K562 (cell line): Measurements from ENCODE around the gene MPDU1. TPM values are rescaled to one million over a fixed set of nuclear protein-coding genes. Genes with fewer than 3 reads are reported as not detected.

ENCODE experiments used
- CHD7 ChIP-seq: fragments of 200-600 bp; sonication (generic); IDR thresholded peaks from one replicate; pipeline ENCODE4 v1.6.1; 2012; ENCODE audit warnings: mild to moderate bottlenecking, low read depth, low read length, inconsistent platforms
- ZNF134 ChIP-seq: fragments of 250-450 bp; sonication (Bioruptor Pico); conservative IDR thresholded peaks from 2 replicates; pipeline ENCODE4 v1.4.0; 2020
- polyA plus RNA-seq, 8 experiments: library from polyadenylated mRNA; depleted of rRNA in 4 of 8; stranded (reverse) in 5 of 8; unstranded in 3 of 8; fragments of >200 nt; fragmentation: Nextera tagmentation in 2 of 8; fragmentation: Illumina TruSeq in 1 of 8; extraction: Ambion mirVana in 2 of 8; extraction: Trizol in 1 of 8; gene quantifications; 2 replicates each; pipeline versions ENCODE4 v1.2.1 to v1.2.3, GENCODE V29; 2011 to 2014; ENCODE audit warnings: inconsistent platforms in 1 of 8, missing spikeins in 1 of 8
- total RNA-seq, 7 experiments: library from RNA; depleted of rRNA in 6 of 7; stranded (reverse); fragments of >200 nt in 6 of 7; fragmentation: Illumina TruSeq in 2 of 7; extraction: Trizol in 2 of 7; gene quantifications; 2 replicates each; pipeline versions ENCODE4 v1.2.1 to v1.2.3, GENCODE V29; 2011 to 2021; ENCODE audit warnings: low replicate concordance in 1 of 7

The MPDU1 gene
- total and polyA plus RNA-seq, 9 of the 15 experiments (the other 6 are each of a cell fraction or from before 2014, with no cell fraction given): 4.9 to 179 (median 77.1) TPM

- TF ChIP-seq CHD7 (no peak), ZNF134 (CRISPR knock-in tag) (no peak)
These were observed 9.3 kb upstream of the MPDU1 start (continued) for GRCh38 chr17:7574176-7574953.
